Fibroblast of the aortic adventitia (primary cell): ENCODE data around the gene SDC4. TPM values are rescaled to one million over a fixed set of nuclear protein-coding genes. Genes with fewer than 3 reads are reported as not detected.

ENCODE experiments used
- DNase-seq: peaks from one replicate; pipeline ENCODE4 v3.0.0-alpha.2; 2010; ENCODE audit warnings: low read depth
- H3K4me3 ChIP-seq: 2 replicates; pipeline ENCODE4 v1.5.1; 2011; ENCODE audit warnings: low read depth, mild to moderate bottlenecking, control low read depth, low read length, moderate library complexity
- CTCF ChIP-seq: IDR thresholded peaks from 2 replicates; pipeline ENCODE4 v1.5.1; 2011; ENCODE audit warnings: mild to moderate bottlenecking, low read length, control low read depth, inconsistent platforms; ENCODE audit not compliant: insufficient read depth
- total RNA-seq: library from RNA; depleted of rRNA; stranded (reverse); fragments of >200 nt; gene quantifications from 2 replicates; pipeline ENCODE4 v1.2.3, GENCODE V29; 2012; ENCODE audit warnings: low replicate concordance

SDC4 gene
- total RNA-seq, 1 donor = 91.1 TPM

DNA sequence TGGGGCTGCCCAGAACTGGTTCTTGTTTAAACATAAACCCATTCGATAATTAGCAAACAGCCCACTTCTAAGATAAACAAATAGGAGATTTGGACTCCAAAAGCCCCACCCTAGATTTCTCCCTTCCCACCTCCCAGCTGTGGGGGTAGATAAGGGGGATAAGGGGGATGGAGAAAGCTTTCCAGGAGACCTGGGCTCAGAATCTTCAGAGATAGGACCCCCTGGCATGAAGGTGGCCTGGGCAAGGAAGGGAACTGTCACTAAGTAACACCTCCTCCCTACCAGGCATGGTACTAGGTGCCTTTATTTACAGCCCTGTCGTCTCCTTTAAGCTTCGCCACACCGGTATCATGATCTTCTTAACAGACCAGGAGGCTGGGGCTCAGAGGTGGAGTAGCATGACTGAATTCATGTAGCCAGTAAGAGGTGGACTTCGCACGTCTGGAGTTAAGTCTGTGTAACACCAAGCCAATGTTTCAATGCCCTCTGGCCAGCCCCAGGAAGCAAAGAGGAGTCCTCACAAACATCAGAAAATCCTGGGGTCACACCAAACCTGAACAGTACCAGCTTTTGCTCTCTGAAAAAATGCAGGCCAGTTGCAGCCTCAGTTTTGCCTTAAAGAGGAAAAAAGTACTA is 4.6 kb downstream of the SDC4 start:
- peak overlapping the region; percentile 27 for H3K4me3 ChIP-seq
- TF ChIP-seq CTCF = no peak
- no peak for DNase-seq

- no peak for TF ChIP-seq CTCF
- no peak overlapping the region for H3K4me3 ChIP-seq
- no peak for DNase-seq
Measured at GRCh38 chr20:45342855-45343531, 5.2 kb downstream of the SDC4 start.

DNA sequence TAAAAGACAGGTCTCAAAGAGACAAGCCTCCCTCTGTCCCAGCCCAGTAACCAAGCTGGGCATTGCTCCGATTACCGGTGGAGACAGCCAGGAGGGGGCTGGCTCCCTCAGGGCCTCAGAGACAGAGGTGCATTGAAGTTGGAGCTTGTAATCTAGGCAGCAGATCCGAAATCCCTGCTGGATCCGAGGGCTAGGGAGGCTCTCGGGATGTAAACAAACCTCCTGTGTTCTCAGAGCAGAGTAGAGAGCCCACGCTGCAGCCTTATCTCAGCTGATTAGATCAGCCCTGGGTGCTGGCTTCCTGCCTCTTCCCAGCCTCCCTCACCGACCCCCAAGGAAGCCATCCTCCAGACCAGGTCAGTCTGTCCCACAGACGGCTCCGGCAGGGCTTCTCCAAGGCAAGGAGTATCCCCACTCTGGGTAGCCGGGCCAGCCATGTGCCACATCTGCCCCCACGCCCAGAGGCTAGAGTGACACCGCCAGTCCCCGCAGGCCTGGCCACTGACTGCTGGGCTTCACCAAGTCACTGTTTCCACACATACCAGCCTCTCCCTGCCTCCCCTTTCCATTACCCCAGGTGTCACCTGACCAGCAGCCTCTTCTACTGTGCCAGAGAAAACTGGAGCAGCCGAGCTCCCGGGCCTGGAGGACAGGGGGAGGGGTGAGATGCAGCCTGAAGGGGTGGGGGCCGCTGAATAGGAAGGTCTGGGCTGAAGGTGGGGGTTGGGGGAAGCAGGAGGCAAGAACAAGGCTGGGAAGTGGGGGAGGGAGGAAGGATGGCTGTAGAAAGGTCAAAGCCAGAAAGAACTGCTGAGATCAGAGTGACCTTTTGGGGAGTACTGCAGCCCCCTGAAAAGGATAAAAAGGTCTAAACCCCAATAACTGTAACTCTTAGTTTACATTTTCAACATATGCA is 6.0 kb downstream of the SDC4 start:
- H3K4me3 ChIP-seq = peak overlapping the region; percentile 43

GRCh38 chr20:45341579-45341938 is 6.7 kb downstream of the SDC4 start:
- DNase-seq = no peak
- TF ChIP-seq CTCF = no peak
- H3K4me3 ChIP-seq = peak overlapping the region; percentile 43

More for the DNA sequence above, 6.0 kb downstream of the SDC4 start:
- TF ChIP-seq CTCF = no peak
- DNase-seq = peak; percentile 67

DNA sequence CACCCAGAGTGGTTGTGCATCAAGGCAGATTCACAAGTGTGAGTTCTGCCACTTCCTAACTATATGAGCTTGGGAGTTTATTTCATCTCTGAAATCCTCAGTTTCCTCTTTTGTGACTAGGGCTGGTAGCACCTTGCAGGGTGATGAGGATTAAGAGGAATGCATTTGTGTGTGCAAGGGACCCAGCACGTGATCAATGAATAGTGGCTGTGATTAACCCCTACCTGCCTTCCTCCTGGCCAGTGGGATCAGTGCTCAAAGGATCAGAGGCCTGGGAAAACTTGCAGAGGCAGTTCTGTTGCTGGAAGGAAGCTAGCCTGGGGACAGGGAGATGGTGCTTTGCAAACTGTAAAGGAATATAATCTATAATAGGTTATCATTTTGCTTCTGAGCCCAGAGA is 7.3 kb downstream of the SDC4 start:
- DNase-seq = no peak
- H3K4me3 ChIP-seq = no peak overlapping the region
- no peak for TF ChIP-seq CTCF

DNA sequence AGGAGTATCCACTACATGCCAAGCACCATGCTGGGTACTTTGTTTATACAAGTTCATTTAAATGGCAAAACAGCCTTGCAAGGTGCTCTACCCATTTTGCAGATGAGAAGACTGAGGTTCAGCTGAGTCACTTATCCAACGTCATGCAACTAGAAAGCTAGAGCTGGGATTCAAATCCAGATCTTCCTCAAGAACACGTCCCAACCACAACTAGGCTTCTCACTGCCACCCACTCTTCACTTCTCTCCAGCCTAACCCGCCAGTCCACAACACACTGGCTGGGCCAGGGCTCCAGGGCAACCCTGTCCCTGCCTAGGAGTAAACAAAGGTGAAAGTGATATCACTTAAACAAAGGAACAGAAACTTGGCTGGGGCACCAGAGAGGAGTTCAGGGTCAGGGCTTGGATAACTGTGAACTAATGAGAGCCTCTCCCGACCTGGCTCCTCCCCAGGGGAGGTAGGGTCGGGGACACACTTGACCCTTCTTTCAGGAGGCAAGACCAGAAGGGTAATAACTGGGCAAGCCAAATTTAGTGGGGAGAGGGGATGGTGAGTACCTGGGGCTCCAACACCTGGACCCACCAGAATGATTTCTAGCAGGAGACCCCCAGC is 7.9 kb downstream of the SDC4 start:
- H3K4me3 ChIP-seq = no peak overlapping the region
- TF ChIP-seq CTCF = no peak

More for the DNA sequence above, 7.9 kb downstream of the SDC4 start:
- DNase-seq = no peak
